Left lung (tissue), 10 donors: Measurements from ENCODE around the gene COMMD10. TPM values are rescaled to one million over a fixed set of nuclear protein-coding genes. Genes with fewer than 3 reads are reported as not detected.
"Not testable (repeated sequence)": the region's sequence is repeated elsewhere in the genome, so short reads cannot be mapped to it uniquely, and the experiment has no call there.

Experiments
- ATAC-seq: fragments of 200-7000 bp; cut with Tn5 transposase; one replicate; pipeline ENCODE4 v1.9.1; 2020; ENCODE audit warnings: moderate library complexity
- DNase-seq, 4 donors: peaks; one replicate each; pipeline ENCODE4 v3.0.0-alpha.2; 2013 to 2020
- H3K27ac ChIP-seq, 2 donors: fragments of 200-600 bp; sonication (generic) in 1 of 2; one replicate each; pipeline versions ENCODE4 v1.5.0 to v1.8.0; 2020 to 2021
- H3K27me3 ChIP-seq, 2 donors: fragments of 200-600 bp; sonication (generic) in 1 of 2; one replicate each; pipeline versions ENCODE4 v1.5.0 to v1.8.0; 2020 to 2021
- H3K36me3 ChIP-seq, 2 donors: fragments of 200-600 bp; sonication (generic) in 1 of 2; one replicate each; pipeline versions ENCODE4 v1.5.0 to v1.8.0; 2020 to 2021
- H3K4me1 ChIP-seq, 2 donors: fragments of 200-600 bp; one replicate each; pipeline ENCODE4 v1.8.0; 2021
- H3K4me3 ChIP-seq, 2 donors: fragments of 200-600 bp; sonication (generic) in 1 of 2; one replicate each; pipeline versions ENCODE4 v1.5.0 to v1.8.0; 2020 to 2021; ENCODE audit warnings: mild to moderate bottlenecking in 1 of 2
- H3K9me3 ChIP-seq, 2 donors: fragments of 200-600 bp; sonication (generic) in 1 of 2; one replicate each; pipeline versions ENCODE4 v1.5.0 to v1.8.0; 2020 to 2021
- intact Hi-C, 2 donors: fragments of 100-400 bp; cut with DNase I; formaldehyde crosslinking; loops; one replicate each; pipeline versions ENCODE4 v1.11.2 to v1.14.2; 2022
- polyA plus RNA-seq, 6 donors: library from polyadenylated mRNA; unstranded; fragments of 120-200 nt; gene quantifications; one replicate each; pipeline ENCODE4 v1.2.1, GENCODE V29; 2013; ENCODE audit not compliant: insufficient read length in 6 of 6
- total RNA-seq, 2 donors: library from RNA; stranded (reverse); fragmentation: NEBNext Ultra II Directional; extraction: Animal tissue kit (Norgen Biotek cat#: 25700); gene quantifications; one replicate each; pipeline ENCODE4 v1.2.1, GENCODE V29; 2021
- TF ChIP-seq, protein P1 (sequence below), 2 donors: fragments of 200-600 bp; sonication (generic) in 1 of 2; IDR thresholded peaks; one replicate each; pipeline versions ENCODE4 v1.5.0 to v1.8.0; 2021; ENCODE audit warnings: antibody characterized with exemption in 2 of 2
- donor health status: DM: no; HTN: yes; CAD: no.
- donor health status: DM: no; HTN: no; CAD: no.

The COMMD10 gene
- total and polyA plus RNA-seq, 8 donors = 30.8 to 53.5 (median 44.0) TPM

DNA sequence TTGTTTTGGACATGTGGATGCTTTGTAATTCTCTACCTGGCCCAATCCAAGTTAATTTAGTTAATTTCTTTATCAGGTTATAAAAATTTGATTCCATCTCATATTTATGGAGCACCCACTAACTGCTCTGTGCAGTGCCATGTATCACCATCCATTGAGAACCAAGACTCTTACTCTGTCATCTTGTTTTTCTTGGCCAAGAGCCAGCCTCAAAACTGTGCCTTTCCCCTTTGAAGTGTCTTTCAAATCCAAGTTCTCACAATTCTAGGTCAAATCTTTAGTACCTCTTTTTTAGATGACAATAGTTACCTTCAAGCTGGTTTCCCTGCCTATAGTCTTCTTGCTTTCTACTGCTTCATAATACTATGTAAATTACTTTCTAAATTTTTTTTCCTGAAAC is 3.2 kb downstream of the COMMD10 start:
- intact Hi-C loops = no loop called here
- no peak overlapping the region for H3K27ac ChIP-seq
- no peak overlapping the region for H3K4me3 ChIP-seq
- ATAC-seq (no peak), DNase-seq (no peak)
- no peaks in the 10 kb centered on the region for H3K9me3 ChIP-seq
- no peaks in the 10 kb centered on the region for H3K27me3 ChIP-seq
- TF ChIP-seq, protein P1, sequence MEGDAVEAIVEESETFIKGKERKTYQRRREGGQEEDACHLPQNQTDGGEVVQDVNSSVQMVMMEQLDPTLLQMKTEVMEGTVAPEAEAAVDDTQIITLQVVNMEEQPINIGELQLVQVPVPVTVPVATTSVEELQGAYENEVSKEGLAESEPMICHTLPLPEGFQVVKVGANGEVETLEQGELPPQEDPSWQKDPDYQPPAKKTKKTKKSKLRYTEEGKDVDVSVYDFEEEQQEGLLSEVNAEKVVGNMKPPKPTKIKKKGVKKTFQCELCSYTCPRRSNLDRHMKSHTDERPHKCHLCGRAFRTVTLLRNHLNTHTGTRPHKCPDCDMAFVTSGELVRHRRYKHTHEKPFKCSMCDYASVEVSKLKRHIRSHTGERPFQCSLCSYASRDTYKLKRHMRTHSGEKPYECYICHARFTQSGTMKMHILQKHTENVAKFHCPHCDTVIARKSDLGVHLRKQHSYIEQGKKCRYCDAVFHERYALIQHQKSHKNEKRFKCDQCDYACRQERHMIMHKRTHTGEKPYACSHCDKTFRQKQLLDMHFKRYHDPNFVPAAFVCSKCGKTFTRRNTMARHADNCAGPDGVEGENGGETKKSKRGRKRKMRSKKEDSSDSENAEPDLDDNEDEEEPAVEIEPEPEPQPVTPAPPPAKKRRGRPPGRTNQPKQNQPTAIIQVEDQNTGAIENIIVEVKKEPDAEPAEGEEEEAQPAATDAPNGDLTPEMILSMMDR (IDR thresholded peaks at IDR 0.05) = no peak
- H3K36me3 ChIP-seq = peaks cover 0 to 21% of the 10 kb centered on the region in 2 donors
- H3K4me1 ChIP-seq = peaks cover 0 to 19% of the 10 kb centered on the region in 2 donors

DNA sequence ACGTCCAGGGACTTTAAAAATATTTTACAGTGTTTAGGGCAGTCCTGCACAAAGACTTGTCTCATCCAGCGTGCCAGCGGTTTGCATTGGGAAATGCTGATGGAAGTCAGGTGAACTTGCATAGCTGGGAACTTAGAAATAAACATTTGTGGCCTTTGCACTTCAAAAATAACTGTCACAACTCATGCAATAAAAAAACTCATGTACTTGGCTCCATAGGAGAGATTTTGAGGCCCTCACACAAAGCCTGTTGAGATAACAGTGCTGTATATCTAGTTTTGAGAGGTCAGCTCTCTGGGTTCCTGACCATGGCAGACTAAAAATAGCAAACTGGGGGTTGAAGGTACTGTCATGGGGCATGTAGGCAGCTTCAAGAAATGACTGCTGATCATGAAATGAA is 5.5 kb downstream of the COMMD10 start:
- Histone ChIP-seq H3K9me3 (no peaks in the 10 kb centered on the region), H3K4me3 (no peak overlapping the region), H3K27ac (no peak overlapping the region), H3K27me3 (no peaks in the 10 kb centered on the region), H3K36me3 (peaks cover 0 to 43% of the 10 kb centered on the region in 2 donors), H3K4me1 (peaks cover 0 to 14% of the 10 kb centered on the region in 2 donors)
- intact Hi-C loops = no loop called here
- DNase-seq = no peak
- TF ChIP-seq, protein P1 (IDR thresholded peaks at IDR 0.05) = no peak
- ATAC-seq = no peak

DNA sequence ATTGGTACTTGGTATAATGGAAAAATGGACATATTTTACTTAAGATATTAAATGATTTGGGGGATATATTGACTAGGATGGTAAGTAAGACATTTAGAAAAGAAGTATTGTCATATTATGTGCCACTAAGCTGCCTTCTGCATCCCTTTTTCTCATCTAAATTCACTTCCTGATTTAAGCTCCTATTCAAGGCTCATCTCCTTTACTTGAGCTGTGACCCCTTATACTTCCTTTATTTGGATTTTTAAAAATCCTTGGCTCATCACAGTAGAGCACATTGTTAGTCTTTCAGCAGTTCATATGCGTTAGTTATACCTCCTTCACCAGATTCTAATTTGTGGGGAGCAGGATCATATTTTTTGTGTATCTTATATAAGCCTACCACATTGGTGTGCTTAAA is 6.6 kb downstream of the COMMD10 start:
- H3K36me3 ChIP-seq = peaks cover 0 to 49% of the 10 kb centered on the region in 2 donors
- ATAC-seq = no peak
- intact Hi-C loops = no loop called here

DNA sequence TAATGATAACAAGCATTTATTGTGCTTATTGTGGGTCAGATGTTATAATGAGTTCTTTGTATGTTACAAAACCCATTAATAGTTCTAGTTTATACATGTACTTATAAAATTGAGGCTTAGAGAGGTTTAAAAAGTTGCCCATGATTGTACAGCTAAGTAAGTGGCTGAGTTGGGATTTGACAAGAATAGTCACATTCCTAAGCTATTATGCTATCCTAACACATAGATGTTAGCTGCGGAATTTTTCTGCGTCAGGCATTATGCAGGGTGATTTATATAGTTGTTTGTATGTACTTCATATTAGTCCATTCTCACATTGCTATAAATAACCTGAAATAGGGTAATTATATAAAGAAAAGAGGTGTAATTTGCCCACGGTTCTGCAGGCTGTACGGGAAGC is 12.5 kb downstream of the COMMD10 start:
- H3K36me3 ChIP-seq = peaks cover 0 to 73% of the 10 kb centered on the region in 2 donors
- H3K4me1 ChIP-seq = no peaks in the 10 kb centered on the region
- no peaks in the 10 kb centered on the region for H3K9me3 ChIP-seq
- no peak overlapping the region for H3K27ac ChIP-seq
- no peak overlapping the region for H3K4me3 ChIP-seq
- H3K27me3 ChIP-seq = no peaks in the 10 kb centered on the region
- intact Hi-C loops = no loop called here
- DNase-seq = no peak
- no peak for ATAC-seq
- TF ChIP-seq, protein P1 (IDR thresholded peaks at IDR 0.05) = no peak

More for the DNA sequence above, 6.6 kb downstream of the COMMD10 start:
- Histone ChIP-seq H3K4me1 (peaks cover 0 to 4% of the 10 kb centered on the region in 2 donors), H3K4me3 (no peak overlapping the region), H3K27me3 (no peaks in the 10 kb centered on the region), H3K9me3 (no peaks in the 10 kb centered on the region), H3K27ac (no peak overlapping the region)
- TF ChIP-seq, protein P1 (IDR thresholded peaks at IDR 0.05) = no peak
- no peak for DNase-seq

DNA sequence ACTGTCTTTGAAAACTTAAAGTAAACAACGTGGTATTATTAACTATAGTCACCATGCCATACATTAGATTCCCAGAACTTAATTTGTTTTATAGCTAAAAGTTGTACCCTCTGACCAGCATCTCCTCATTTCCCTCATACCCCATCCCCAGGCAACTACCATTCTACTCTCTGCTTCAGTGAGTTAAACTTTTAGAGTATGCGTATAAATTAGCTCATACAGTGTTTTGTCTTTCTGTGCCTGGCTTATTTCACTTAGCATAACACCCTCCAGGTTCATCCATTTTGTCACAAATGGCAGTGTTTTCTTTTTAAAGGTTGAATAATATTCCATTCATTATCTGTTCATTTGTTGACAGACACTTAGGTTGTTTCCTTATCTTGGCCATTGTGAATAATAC is 14.2 kb downstream of the COMMD10 start:
- Histone ChIP-seq H3K4me3 (no peak overlapping the region), H3K27ac (no peak overlapping the region), H3K36me3 (peaks cover 0 to 60% of the 10 kb centered on the region in 2 donors), H3K27me3 (no peaks in the 10 kb centered on the region), H3K9me3 (no peaks in the 10 kb centered on the region), H3K4me1 (no peaks in the 10 kb centered on the region)
- intact Hi-C loops = no loop called here
- TF ChIP-seq, protein P1 (IDR thresholded peaks at IDR 0.05) = no peak
- DNase-seq (no peak), ATAC-seq (no peak)

DNA sequence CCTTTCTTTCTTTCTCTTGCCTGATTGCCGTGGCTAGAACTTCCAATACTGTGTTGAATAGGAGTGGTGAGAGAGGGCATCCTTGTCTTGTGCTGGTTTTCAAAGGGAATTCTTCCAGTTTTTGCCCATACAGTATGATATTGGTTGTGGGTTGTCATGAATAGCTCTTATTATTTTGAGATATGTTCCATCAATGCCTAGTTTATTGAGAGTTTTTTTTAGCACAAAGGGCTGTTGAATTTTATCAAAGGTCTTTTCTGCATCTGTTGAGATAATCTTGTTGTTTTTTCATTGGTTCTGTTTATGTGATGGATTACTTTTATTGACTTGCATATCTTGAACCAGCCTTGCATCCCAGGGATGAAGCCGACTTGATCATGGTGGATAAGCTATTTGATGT is 20.1 kb downstream of the COMMD10 start:
- ATAC-seq, H3K4me1 ChIP-seq, DNase-seq, H3K27me3 ChIP-seq, H3K27ac ChIP-seq, intact Hi-C loops, H3K9me3 ChIP-seq, H3K4me3 ChIP-seq: not testable (repeated sequence)
- H3K36me3 ChIP-seq = peaks cover 0 to 34% of the 10 kb centered on the region in 2 donors
